Stimulated activated CD4-positive, alpha-beta T cell treated with anti-CD3 and anti-CD28 coated beads, TNF-alpha, amount 100 ng/mL, for 48 hours (primary cell): ENCODE results near the gene PDE4B.
"Not testable (repeated sequence)": the region's sequence is repeated elsewhere in the genome, so short reads cannot be mapped to it uniquely, and the experiment has no call there.

Experiments used
- DNase-seq, 3 donors: peaks; one replicate each; pipeline ENCODE4 v3.0.0-alpha.2; 2020; ENCODE audit warnings: low read depth in 3 of 3

The PDE4B gene

DNA sequence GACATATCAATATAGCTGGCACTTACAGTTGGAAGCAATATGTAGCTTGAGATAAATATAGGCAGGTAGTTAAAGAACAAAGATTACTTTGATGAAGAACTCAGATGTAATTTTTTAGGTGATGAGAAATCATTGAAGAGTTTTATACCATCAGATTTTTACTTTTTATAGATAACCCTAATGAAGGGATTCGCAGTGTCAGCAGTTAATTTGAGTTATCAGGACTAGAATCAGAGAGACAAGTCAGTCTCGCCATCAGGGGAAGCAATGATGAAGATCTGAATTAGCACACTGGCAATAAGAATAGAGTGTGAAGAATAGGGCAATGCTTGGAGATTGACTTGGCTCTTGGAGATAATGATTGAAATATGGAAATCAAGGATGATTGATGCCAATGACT lies 342.5 kb downstream of the PDE4B start:
- DNase-seq, result no peak

DNA sequence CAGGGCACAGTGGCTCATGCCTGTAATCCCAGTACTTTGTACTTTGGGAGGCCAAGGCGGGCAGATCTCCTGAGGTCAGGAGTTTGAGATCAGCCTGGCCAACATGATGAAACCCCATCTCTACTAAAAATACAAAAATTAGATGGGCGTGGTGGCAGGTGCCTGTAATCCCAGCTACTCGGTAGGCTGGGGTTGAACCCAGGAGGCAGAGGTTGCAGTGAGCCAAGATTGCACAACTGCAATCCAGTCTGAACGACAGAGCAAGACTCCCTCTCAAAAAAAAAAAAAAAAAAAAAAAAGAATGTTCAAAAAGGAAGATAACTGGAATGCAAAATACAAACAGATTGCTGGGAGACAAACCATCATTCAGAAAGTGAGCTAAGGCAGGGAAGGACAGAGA lies 343.7 kb downstream of the PDE4B start:
- not testable (repeated sequence) for DNase-seq

- no peak for DNase-seq
Observed at GRCh38 chr1:66137235-66137634, 344.5 kb downstream of the PDE4B start.

GRCh38 chr1:66138613-66139012 lies 345.9 kb downstream of the PDE4B start:
- DNase-seq, result no peak

- DNase-seq, result no peak
Observed at GRCh38 chr1:66140072-66140471, 347.4 kb downstream of the PDE4B start.

DNA sequence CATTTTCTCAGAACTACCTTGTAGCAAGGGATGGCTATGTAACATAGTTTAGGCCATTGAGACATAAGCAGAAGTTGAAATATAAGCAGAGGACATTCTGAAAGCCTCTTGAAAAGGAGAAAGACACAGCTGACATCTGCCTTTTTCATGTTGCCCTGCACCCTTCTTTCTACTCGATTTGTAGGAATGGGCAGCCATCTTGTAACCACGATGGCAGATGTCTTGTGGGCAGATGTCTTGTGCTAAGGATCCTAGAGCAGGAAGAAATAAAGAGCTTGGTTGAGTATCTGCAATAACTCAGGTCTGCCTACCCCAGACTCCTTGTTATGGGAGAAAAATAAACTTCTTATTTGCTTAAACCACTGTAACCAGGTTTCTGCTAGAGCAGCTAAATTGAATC lies 351.0 kb downstream of the PDE4B start:
- DNase-seq, result no peak

DNA sequence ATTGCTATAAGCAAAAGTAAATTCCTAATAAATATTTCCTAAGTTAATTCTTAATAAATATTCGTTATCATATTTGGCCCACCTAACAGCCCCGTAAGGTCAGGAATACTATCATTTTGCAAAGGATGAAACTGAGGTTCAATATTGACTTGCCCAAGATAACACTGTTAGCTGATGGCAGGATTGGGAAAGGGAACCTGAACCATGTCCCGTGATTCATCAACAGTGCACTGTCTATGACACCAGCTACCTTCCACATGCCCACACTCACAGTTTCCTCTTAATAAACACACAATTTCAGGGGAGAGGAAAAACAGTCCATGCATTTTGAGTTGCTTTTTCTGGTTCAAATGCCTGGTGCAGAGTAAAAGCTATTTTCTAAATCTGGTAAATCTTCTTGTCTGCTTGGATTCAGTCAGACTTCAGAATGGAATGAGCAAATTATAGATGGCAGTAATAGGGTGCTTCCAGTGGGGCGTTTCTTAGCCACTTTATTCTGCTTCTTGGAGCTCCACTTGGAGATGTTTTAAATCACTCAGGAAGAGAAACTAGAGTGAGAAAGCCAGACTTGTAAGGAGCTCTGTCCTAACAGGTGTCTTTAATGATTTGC lies 354.6 kb downstream of the PDE4B start:
- DNase-seq, result no peak

DNA sequence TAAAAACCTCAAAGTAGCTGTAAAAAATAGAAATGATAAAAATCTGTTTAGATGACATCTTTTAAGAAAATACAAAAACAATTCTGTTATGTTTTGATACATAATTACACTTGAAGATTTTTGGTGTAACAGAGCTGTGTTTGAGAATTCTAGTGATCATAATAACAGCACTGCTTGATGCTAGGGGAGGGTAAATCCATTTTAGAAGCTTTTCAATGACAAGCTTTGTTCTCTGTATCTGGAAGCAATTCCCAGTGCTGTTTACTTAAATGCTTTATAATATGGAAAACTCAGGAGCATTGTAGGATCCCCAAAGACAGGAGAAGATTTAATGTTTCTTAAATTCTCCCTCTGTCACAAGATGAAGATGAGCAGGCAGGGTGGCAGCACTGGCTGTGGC lies 359.3 kb downstream of the PDE4B start:
- no peak for DNase-seq

DNA sequence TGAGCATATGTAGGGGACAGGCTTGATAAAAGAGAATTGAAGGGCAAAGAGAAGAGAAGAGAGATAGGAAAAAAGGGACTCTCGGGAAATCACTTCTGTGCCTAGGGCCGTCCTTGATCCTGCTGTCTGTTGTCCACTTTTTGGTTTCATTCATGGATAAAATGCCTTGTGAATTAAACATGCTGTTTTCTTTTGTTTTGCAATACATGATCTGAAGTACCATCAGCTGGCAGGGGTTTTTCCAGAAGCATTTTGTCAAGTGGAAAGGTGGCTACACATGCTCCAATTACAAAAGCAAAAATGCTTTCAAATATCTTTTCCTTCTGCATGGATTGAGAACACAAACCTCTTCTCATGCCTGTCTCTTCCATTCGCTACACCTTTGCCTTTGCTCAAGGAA lies 361.7 kb downstream of the PDE4B start:
- no peak for DNase-seq

DNA sequence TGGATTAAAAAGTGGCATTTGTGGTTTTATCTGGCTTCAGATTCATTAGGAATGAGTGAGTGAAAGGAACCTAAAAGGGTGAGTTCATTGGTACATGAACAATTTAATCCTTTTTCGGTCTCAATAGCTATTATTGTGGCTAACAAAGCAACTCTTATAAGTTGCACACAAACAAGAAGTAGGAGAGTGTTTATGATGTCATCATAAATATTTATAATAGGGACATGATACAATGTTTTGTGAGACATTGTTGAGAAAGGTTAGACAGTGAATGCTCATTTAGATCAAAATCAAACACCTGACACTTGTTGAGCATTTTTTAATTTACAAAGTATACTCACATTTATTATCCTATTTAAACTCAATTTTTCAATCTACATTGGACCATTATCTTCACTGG lies 363.4 kb downstream of the PDE4B start:
- no peak for DNase-seq

DNA sequence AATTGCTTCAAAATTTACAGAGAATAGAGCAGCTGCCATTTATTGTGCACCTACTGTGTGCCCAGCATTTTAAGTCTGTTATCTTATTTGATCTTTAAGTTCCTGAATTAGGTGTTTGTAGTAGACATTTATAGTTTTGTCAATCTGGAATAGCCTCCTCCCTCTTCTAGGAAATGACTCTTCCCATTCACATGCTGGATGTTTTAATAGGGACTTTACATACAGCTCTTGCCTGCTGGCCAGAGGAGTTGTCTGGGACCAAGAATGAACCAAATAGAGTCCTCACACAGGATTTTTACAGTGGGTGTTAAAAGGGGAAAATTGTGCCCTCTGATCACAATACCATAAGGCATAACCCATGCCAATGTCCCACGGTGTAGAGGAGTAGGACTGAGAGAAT lies 367.1 kb downstream of the PDE4B start:
- DNase-seq, result no peak

DNA sequence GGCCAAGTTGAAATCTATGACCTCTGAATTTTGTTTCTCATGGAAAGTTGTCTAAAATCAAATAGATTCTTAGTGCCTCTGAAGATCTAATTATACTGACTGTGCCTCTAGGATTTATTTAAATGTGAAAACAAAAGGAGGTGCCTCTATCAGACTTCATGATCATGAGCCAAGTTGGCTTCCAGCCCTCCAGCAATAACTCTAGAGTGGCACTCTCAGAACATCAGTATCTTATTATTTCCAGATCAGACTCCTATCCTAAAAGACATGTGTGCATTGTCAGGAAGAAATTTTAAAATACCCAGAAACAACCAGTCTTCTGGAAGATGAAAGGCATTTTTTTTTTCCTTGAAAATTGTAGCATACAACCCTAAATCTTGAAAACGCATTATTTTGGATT lies 368.0 kb downstream of the PDE4B start:
- DNase-seq, result no peak

GRCh38 chr1:66166753-66167152 lies 374.1 kb downstream of the PDE4B start:
- DNase-seq, result no peak

DNA sequence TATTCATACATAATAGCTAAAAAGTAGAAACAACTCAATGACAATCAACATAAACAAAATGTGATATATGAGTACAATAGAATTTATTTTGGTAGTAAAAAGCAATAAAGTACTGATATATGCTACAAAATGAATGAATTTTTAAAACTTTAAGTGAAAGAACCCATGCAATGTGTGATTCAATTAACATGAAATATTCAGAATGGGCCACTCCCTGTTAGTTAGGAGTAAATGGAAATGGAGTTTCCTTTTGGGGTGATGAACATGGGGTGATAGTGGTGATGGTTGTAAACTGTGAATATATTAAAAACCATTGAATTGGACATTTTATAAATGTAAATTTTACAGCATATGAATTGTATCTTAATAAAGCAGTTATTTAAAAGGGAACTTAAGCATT lies 374.6 kb downstream of the PDE4B start:
- no peak for DNase-seq

DNA sequence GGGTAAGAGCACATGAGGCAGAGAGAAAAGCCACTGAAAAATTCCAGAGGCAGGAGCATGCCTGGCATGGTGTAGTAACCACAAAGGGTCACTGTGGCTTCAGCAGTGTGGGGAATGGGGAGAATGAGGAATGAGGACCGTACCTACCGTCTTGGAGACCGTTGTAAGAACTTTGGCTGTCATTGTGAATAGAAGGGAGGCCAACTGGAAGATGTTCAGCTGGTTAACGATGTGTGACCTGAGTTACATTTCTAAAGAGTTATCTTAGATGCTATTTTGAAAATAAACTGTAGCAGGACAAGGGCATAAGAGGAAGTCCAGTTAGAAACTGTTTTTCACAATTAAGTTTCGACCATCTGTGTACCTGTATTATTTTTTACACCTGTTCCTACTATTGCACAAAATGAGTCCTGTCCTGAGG lies 375.8 kb downstream of the PDE4B start:
- no peak for DNase-seq

DNA sequence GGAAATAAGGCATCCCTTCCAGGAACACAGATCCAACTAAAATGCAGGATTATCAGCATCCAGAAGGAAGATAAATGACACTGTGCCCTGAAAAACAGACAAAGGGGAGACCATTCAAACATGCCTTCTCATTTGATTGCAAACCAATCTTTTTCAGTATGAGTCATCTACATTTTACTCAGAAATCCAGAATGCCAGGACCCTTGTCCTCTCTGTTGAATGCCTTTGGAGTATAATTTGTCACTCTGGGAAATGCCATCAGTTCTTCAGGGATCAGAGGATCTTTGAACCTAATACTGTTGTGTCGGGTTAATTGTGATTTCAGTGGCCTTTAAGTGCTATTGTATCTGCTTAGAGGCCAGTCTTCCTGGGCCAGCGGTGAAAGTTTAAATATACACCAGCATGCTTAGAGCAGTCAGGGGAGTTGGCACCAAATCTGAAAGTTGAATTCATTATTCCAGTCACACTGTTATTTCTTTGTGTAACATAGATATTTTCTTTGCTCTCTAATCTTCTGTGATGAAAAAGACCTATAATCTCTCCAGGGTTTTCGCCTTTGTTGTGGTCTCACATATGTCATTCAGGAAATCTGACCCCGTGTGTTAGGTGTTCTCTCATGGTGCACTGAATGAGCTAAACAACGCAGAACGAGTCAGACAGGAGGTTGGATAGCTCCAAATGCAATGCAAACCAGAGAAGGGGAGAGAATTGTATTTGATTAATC lies 376.4 kb downstream of the PDE4B start:
- DNase-seq, result peak in 1 of 3 donors; percentile 2

- DNase-seq, result no peak
Observed at GRCh38 chr1:66172272-66172671, 379.6 kb downstream of the PDE4B start.

DNA sequence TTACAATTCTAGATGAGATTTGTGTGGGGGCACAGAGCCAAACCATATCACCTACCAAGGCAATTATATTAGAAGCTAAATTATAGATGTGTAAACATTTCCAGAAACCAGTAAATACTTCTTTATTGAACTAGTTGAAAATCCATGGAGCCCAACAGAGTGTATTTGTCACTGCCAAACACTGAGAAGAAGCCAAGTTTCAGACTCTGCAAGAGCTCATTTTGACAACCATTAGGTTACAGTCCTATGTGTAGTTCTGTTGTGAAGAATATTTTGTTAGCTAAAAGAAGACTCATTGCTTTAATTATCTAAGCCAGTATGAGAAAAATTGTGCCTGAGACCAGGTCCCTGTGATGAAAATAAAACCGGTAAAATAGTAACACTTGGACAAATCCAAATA lies 382.4 kb downstream of the PDE4B start:
- DNase-seq, result no peak

DNA sequence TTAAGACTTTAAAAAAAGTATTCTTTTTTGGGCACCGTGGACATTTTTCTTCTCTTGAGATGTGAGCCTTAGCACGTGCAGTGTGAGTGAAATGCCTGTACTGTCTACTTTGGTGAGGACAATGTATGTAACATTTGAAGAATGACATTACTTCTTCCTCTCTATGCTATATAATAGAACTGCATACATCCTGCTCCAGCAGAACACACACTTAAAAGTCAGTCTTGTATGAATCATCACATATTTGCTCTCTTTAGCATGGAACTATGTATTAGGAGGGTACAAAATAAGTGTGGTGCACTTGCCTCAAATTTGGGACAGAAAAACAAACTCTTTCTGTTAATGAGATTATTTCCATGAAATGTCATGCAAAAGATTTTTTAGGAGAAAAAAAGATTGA lies 382.9 kb downstream of the PDE4B start:
- no peak for DNase-seq

GRCh38 chr1:66176012-66176715 lies 383.5 kb downstream of the PDE4B start:
- no peak for DNase-seq

- DNase-seq, result no peak
Observed at GRCh38 chr1:66176832-66177231, 384.1 kb downstream of the PDE4B start.

DNA sequence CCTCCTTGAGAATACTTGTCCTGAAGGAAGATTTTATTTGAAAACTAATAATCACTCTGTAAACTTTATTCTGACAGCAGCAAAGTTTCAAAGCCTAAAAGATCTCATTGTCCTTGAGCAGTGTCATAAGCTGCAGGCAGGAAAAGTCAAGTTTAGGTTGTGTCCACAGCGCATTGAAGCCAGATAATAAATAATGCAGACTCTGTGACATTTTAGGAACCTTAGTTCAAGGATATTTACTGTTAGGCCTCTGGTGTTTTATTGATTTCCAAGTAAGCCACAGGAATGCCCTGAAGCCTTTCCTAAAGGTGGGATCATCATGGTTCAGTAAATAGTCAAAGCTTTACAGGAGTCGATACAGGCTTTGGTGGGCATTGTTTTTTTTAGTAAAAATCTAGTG lies 384.8 kb downstream of the PDE4B start:
- no peak for DNase-seq

DNA sequence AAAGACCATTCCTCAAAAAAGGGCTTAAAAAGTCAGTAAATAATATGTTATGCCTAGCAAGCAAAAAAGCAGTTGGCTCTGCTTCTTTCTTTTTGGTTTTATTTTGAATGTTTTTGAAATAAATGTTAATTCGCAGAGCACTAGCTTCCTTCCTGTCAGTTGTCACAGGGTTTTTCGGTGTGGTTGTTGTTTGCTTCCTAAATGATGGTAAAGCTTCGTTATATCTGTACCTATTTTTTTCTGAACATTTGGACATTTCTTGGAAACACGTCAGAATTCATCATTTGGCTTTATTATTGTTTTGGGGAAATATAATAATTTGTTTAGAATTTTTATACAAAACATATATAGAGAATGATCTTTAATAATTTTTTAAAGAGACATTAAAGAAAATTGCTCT lies 389.3 kb downstream of the PDE4B start:
- DNase-seq, result no peak
